T-helper 17 cell (primary cell): ENCODE data around the gene MTFP1. TPM values are rescaled to one million over a fixed set of nuclear protein-coding genes. Genes with fewer than 3 reads are reported as not detected.

Source experiments
- total RNA-seq, 4 donors: library from RNA in 2 of 4; stranded (reverse) in 2 of 4; gene quantifications; one replicate each; pipeline ENCODE4 v1.2.3 and lab custom pipeline; 2022 to 2026

The MTFP1 gene
- total RNA-seq, 2 donors from 2014 or later = 54.3 to 69.4 TPM

Other genes with a start within 250 kb of the MTFP1 start
- 1 to 10 TPM; 1.8 to 5.3 TPM for gene LIF, start 179.0 kb upstream of the MTFP1 start, total RNA-seq
- 10 to 100 TPM; 29.1 to 35.2 TPM for gene OSM, start 158.9 kb upstream of the MTFP1 start, total RNA-seq
- gene CASTOR1, start 136.3 kb upstream of the MTFP1 start, total RNA-seq = 10 to 100 TPM; 10.6 to 12.4 TPM
- gene TBC1D10A, start 98.8 kb upstream of the MTFP1 start, total RNA-seq = 10 to 100 TPM; 46.9 to 63.1 TPM
- 100 to 1,000 TPM; 317 to 372 TPM for gene SF3A1, start 68.9 kb upstream of the MTFP1 start, total RNA-seq
- 1 to 10 TPM; 6.7 to 9.4 TPM for gene CCDC157, start 68.8 kb upstream of the MTFP1 start, total RNA-seq
- gene RNF215, start 38.4 kb upstream of the MTFP1 start, total RNA-seq = 10 to 100 TPM in 1 of 2 donors, 1 to 10 TPM in 1; 4.9 to 12.3 TPM
- gene SEC14L2, start 28.8 kb upstream of the MTFP1 start, total RNA-seq = 10 to 100 TPM; 37.2 to 62.6 TPM
- gene SEC14L3, start 46.2 kb downstream of the MTFP1 start, total RNA-seq = not detected
- not detected for gene SEC14L4, start 79.9 kb downstream of the MTFP1 start, total RNA-seq
- gene SEC14L6, start 121.0 kb downstream of the MTFP1 start, total RNA-seq = not detected
- not detected for gene GAL3ST1, start 148.9 kb downstream of the MTFP1 start, total RNA-seq
- 10 to 100 TPM; 35.9 to 37.8 TPM for gene PES1, start 166.1 kb downstream of the MTFP1 start, total RNA-seq
- gene TCN2, start 181.4 kb downstream of the MTFP1 start, total RNA-seq = under 1 TPM; 0.55 to 0.65 TPM
- gene SLC35E4, start 210.0 kb downstream of the MTFP1 start, total RNA-seq = 1 to 10 TPM; 3.8 to 5.7 TPM
- gene DUSP18, start 242.1 kb downstream of the MTFP1 start, total RNA-seq = 10 to 100 TPM; 10.3 to 11.0 TPM